HG03439 (cell line): Measurements from ENCODE around the gene GFM2.
A peak's percentile ranks its signal among the peaks of the same experiment; 100 is the strongest.
"Not testable (repeated sequence)": the region's sequence is repeated elsewhere in the genome, so short reads cannot be mapped to it uniquely, and the experiment has no call there.

Experiments used
- ATAC-seq: cut with Tn5 transposase; IDR thresholded peaks from one replicate; pipeline ENCODE4 v1.9.1; 2021; ENCODE audit warnings: mild to moderate bottlenecking, moderate library complexity; ENCODE audit not compliant: unreplicated experiment

GFM2 gene

GRCh38 chr5:74717596-74717995 is 49.3 kb downstream of the GFM2 start:
- no peak for ATAC-seq

GRCh38 chr5:74693191-74693590 is 73.7 kb downstream of the GFM2 start:
- no peak for ATAC-seq

- ATAC-seq, result no peak
These were observed 79.8 kb downstream of the GFM2 start for GRCh38 chr5:74686962-74687751.

- ATAC-seq, result peak; percentile 49
These were observed 80.8 kb downstream of the GFM2 start for GRCh38 chr5:74685979-74686631.

- ATAC-seq, result peak; percentile 86
These were observed 81.7 kb downstream of the GFM2 start, which contains the start of gene HEXB for GRCh38 chr5:74684900-74685851. TSS of gene HEXB (plus strand) at chr5:74685233. CDS start at chr5:74685261, 28 bp downstream.

GRCh38 chr5:74679966-74680365 is 87.0 kb downstream of the GFM2 start:
- ATAC-seq, result no peak

- ATAC-seq, result not testable (repeated sequence)
These were observed 87.6 kb downstream of the GFM2 start for GRCh38 chr5:74679300-74679699.

- ATAC-seq, result not testable (repeated sequence)
These were observed 88.8 kb downstream of the GFM2 start for GRCh38 chr5:74678123-74678522.

- not testable (repeated sequence) for ATAC-seq
These were observed 90.5 kb downstream of the GFM2 start for GRCh38 chr5:74676466-74676865.

GRCh38 chr5:74673011-74673790 is 93.7 kb downstream of the GFM2 start:
- no peak for ATAC-seq

GRCh38 chr5:74672215-74672877 is 94.6 kb downstream of the GFM2 start:
- ATAC-seq, result no peak
